ENCODE results near the gene FASTK.

FASTK gene

DNA sequence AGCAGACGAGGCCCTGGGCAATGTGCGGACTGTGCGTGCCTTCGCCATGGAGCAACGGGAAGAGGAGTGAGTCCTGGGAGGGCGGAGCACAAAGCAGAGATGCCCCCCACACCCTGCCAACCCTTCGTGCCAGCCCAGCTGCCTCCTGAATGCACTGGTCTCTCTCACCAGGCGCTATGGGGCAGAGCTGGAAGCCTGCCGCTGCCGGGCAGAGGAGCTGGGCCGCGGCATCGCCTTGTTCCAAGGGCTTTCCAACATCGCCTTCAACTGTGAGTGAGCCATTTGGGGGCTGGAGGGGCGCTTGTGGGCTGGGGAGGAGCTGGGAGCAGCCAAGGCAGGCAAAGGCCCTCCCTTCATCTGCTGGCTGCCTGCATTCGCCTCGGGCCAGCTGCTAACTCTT, 44.7 kb downstream of the FASTK start:
- DNase-seq (ENCODE audit: low read depth): no peak
- H3K4me3 ChIP-seq (ENCODE audit: low read length): no peak overlapping the region
- TF ChIP-seq CTCF (conservative IDR thresholded peaks at IDR 0.05; ENCODE audit: low read length): no peak

DNA sequence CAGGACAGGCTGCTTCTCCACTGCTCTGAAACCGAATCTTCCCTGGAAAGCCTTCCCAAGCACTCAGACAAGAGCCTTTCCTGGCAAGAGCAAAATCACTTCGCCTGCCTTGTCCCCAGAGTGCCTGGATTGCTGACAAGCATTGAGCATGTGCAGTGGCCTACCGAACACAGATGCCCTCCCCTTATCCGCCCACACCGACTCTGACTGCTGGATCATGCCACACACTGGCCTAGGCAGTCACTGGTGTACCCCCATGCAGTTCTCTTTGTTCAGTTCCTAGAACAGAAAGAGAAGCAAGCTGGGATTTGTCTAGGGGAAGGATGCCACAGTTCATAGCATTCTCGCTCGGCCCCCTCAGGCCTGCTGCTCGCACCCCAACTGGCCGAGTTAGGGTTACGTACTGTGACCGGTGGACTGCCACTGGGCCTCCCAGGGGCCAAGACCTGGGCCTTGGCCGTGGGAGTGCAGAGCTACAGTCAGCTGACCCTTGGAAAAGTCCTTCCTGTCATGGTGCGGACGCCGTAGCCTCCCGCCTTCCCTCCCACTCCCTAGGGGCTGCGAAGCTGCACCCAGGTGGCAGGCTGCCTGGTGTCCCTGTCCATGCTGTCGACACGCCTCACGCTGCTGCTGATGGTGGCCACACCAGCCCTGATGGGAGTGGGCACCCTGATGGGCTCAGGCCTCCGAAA, 45.4 kb downstream of the FASTK start:
- no peak for TF ChIP-seq CTCF (conservative IDR thresholded peaks at IDR 0.05; ENCODE audit: low read length)
- no peak overlapping the region for H3K4me3 ChIP-seq (ENCODE audit: low read length)
- DNase-seq (ENCODE audit: low read depth): no peak

- TF ChIP-seq CTCF (conservative IDR thresholded peaks at IDR 0.05; ENCODE audit: low read length): no peak
- DNase-seq (ENCODE audit: low read depth): no peak
- no peak overlapping the region for H3K4me3 ChIP-seq (ENCODE audit: low read length)
These were observed 46.1 kb downstream of the FASTK start for GRCh38 chr7:151034312-151035025.

- TF ChIP-seq CTCF (conservative IDR thresholded peaks at IDR 0.05; ENCODE audit: low read length): no peak
- DNase-seq (ENCODE audit: low read depth): no peak
These were observed 46.8 kb downstream of the FASTK start for GRCh38 chr7:151033864-151034249.

GRCh38 chr7:151032936-151033863, 47.4 kb downstream of the FASTK start:
- TF ChIP-seq CTCF (conservative IDR thresholded peaks at IDR 0.05; ENCODE audit: low read length): no peak
- DNase-seq (ENCODE audit: low read depth): no peak
- H3K4me3 ChIP-seq (ENCODE audit: low read length): no peak overlapping the region

More at GRCh38 chr7:151033864-151034249, 46.8 kb downstream of the FASTK start:
- H3K4me3 ChIP-seq (ENCODE audit: low read length): no peak overlapping the region

DNA sequence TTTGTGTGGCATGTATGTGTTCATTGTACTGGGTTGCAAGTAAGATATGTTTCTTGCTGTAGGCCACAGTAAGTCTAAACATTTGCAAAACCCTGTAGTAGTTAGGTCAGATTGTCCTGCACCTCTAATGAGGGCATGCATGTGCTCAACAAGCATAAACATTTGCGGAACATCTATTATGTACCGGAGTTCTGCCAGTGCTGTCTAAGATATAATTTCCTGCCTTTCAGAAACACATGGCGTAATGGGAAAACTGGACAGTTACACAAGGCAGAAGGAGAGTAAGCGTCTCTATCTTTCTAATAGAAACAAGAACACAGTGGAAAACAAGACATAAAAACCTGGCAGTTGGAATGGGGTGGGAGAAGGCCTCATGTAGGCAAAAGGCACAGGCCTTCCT, 49.6 kb downstream of the FASTK start:
- no peak for TF ChIP-seq CTCF (conservative IDR thresholded peaks at IDR 0.05; ENCODE audit: low read length)
- DNase-seq (ENCODE audit: low read depth): no peak
- H3K4me3 ChIP-seq (ENCODE audit: low read length): no peak overlapping the region

Data from AG10803 (cell line).